GM23248 (cell line): ENCODE data around the gene TEX26. TPM values are rescaled to one million over a fixed set of nuclear protein-coding genes. Genes with fewer than 3 reads are reported as not detected.

Experiments used
- DNase-seq: peaks from one replicate; pipeline ENCODE4 v3.0.0-alpha.2; 2015
- H2AFZ ChIP-seq: fragments of 200-600 bp; sonication (generic); 2 replicates; pipeline ENCODE4 v1.6.1; 2016; ENCODE audit warnings: antibody characterized with exemption
- H3F3A ChIP-seq: fragments of 200-600 bp; sonication (generic); 2 replicates; pipeline ENCODE4 v1.6.1; 2016; ENCODE audit warnings: mild to moderate bottlenecking, antibody characterized with exemption, mixed run types; ENCODE audit not compliant: insufficient read depth
- H3K27ac ChIP-seq: fragments of 200-600 bp; sonication (generic); 2 replicates; pipeline ENCODE4 v1.5.1; 2016; ENCODE audit warnings: mild to moderate bottlenecking
- H3K27me3 ChIP-seq: fragments of 200-600 bp; sonication (generic); replicated peaks from 2 replicates; pipeline ENCODE4 v1.6.1; 2016; ENCODE audit warnings: mild to moderate bottlenecking; ENCODE audit not compliant: insufficient read depth
- H3K36me3 ChIP-seq: fragments of 200-600 bp; sonication (generic); 2 replicates; pipeline ENCODE4 v1.6.1; 2016; ENCODE audit warnings: low read depth, mild to moderate bottlenecking
- H3K4me1 ChIP-seq: fragments of 200-600 bp; sonication (generic); 2 replicates; pipeline ENCODE4 v1.6.1; 2016; ENCODE audit warnings: mild to moderate bottlenecking; ENCODE audit not compliant: insufficient read depth
- H3K4me2 ChIP-seq: fragments of 200-600 bp; sonication (generic); one replicate; pipeline ENCODE4 v1.6.1; 2016; ENCODE audit warnings: mild to moderate bottlenecking; ENCODE audit not compliant: unreplicated experiment
- H3K4me3 ChIP-seq: fragments of 200-600 bp; sonication (generic); 2 replicates; pipeline ENCODE4 v1.5.1; 2016; ENCODE audit warnings: mild to moderate bottlenecking
- H3K79me2 ChIP-seq: fragments of 200-600 bp; sonication (generic); 2 replicates; pipeline ENCODE4 v1.6.1; 2016; ENCODE audit warnings: mild to moderate bottlenecking; ENCODE audit not compliant: insufficient read depth
- H3K9ac ChIP-seq: fragments of 200-600 bp; sonication (generic); 2 replicates; pipeline ENCODE4 v1.6.1; 2016; ENCODE audit warnings: mild to moderate bottlenecking
- H3K9me2 ChIP-seq: fragments of 200-600 bp; sonication (generic); 2 replicates; pipeline ENCODE4 v1.6.1; 2016; ENCODE audit warnings: mixed run types, mild to moderate bottlenecking, moderate library complexity; ENCODE audit not compliant: insufficient read depth
- H3K9me3 ChIP-seq: fragments of 200-600 bp; sonication (generic); one replicate; pipeline ENCODE4 v1.6.1; 2017; ENCODE audit warnings: low read depth
- H4K20me1 ChIP-seq: fragments of 200-600 bp; sonication (generic); 2 replicates; pipeline ENCODE4 v1.6.0; 2016; ENCODE audit not compliant: insufficient read depth
- EZH2 ChIP-seq: fragments of 200-600 bp; sonication (generic); IDR thresholded peaks from 2 replicates; pipeline ENCODE4 v1.6.1; 2018; ENCODE audit warnings: antibody characterized with exemption, mild to moderate bottlenecking; ENCODE audit not compliant: insufficient read depth, poor library complexity, severe bottlenecking
- EZH2phosphoT487 ChIP-seq: fragments of 200-600 bp; sonication (generic); IDR thresholded peaks from 2 replicates; pipeline ENCODE4 v1.6.1; 2018; ENCODE audit warnings: antibody characterized with exemption, moderate library complexity, mild to moderate bottlenecking, low read depth; ENCODE audit not compliant: insufficient read depth
- WGBS, 2 experiments: methylation state at CpG; one replicate each; pipeline ENCODE4 v1.1.6; 2015 to 2017; ENCODE audit warnings: low lambda C conversion rate in 2 of 2, low coverage in 1 of 2; ENCODE audit errors: missing lambda C conversion rate in 2 of 2; 5-methylcytosine and 5-hydroxymethylcytosine counted together
- in situ Hi-C: fragments of 300-500 bp; cut with MboI; formaldehyde crosslinking; loops from 2 replicates; pipeline ENCODE4 v1.15.0; 2020
- polyA plus RNA-seq: library from polyadenylated mRNA; unstranded; fragments of >200 nt; fragmentation: Nextera tagmentation; extraction: Ambion mirVana; gene quantifications from 2 replicates; pipeline ENCODE4 v1.2.1, GENCODE V29; 2016
- total RNA-seq: library from RNA; depleted of rRNA; stranded (reverse); fragments of >200 nt; shearing (Covaris generic); gene quantifications from 2 replicates; pipeline ENCODE4 v1.2.3, GENCODE V29; 2014; rRNA removed

TEX26 gene
- total RNA-seq: 0.22 TPM in 1 of 2 replicates, not detected in the other
- polyA plus RNA-seq: not detected in 2 replicates

GRCh38 chr13:30932481-30933353 is at the start of gene TEX26:
Gene TEX26 (plus strand): TSS chr13:30932656. CDS start chr13:30932716, 60 bp downstream.
- TF ChIP-seq EZH2: no peak
- no peak for TF ChIP-seq EZH2phosphoT487
- Histone ChIP-seq H3K27ac (no peak within 1 kb of the TSS), H3K4me3 (no peak within 1 kb of the TSS), H3K36me3 (no peaks in the 10 kb centered on the region), H3K27me3 (peaks cover 6% of the 10 kb centered on the region; the same call in 1 of the 2 replicates), H3K4me2 (no peak within 1 kb of the TSS), H3F3A (peaks cover 35% of the 10 kb centered on the region; the same call in 1 of the 2 replicates), H3K9ac (no peak within 1 kb of the TSS), H3K9me2 (no peaks in the 10 kb centered on the region), H3K79me2 (no peaks in the 10 kb centered on the region), H4K20me1 (no peaks in the 10 kb centered on the region), H3K4me1 (no peaks in the 10 kb centered on the region), H3K9me3 (no peaks in the 10 kb centered on the region), H2AFZ (no peak within 1 kb of the TSS)
- no peak for DNase-seq
- in situ Hi-C loops: no loop called here
- 36 to 38% methylated on average over 32 of the region's 32 CpGs for WGBS, 2 experiments

- H3K36me3 ChIP-seq: no peaks in the 10 kb centered on the region
- H4K20me1 ChIP-seq: no peaks in the 10 kb centered on the region
- H3K9me3 ChIP-seq: no peaks in the 10 kb centered on the region
- WGBS, 2 experiments: 86% methylated on average over 13 of the region's 13 CpGs
- DNase-seq: no peak
- H3K27me3 ChIP-seq: no peaks in the 10 kb centered on the region
- H3K4me3 ChIP-seq: no peak overlapping the region
- no peaks in the 10 kb centered on the region for H3K79me2 ChIP-seq
- in situ Hi-C loops: no loop called here
- H3K9me2 ChIP-seq: no peaks in the 10 kb centered on the region
- H2AFZ ChIP-seq: no peak overlapping the region
- TF ChIP-seq EZH2: no peak
- TF ChIP-seq EZH2phosphoT487: no peak
- no peak overlapping the region for H3K27ac ChIP-seq
- no peak overlapping the region for H3K4me2 ChIP-seq
- H3K4me1 ChIP-seq: peaks cover 33% of the 10 kb centered on the region
- no peak overlapping the region for H3K9ac ChIP-seq
- peaks cover 34% of the 10 kb centered on the region for H3F3A ChIP-seq
These were observed 49.3 kb upstream of the TEX26 start for GRCh38 chr13:30882996-30883766.

GRCh38 chr13:30884543-30884942 is 47.9 kb upstream of the TEX26 start:
- H3K4me1 ChIP-seq: peaks cover 31% of the 10 kb centered on the region
- TF ChIP-seq EZH2: no peak
- TF ChIP-seq EZH2phosphoT487: no peak
- H3K9me3 ChIP-seq: no peaks in the 10 kb centered on the region
- no peaks in the 10 kb centered on the region for H4K20me1 ChIP-seq
- DNase-seq: no peak
- peaks cover 22% of the 10 kb centered on the region for H3F3A ChIP-seq
- H3K27ac ChIP-seq: no peak overlapping the region
- no peaks in the 10 kb centered on the region for H3K9me2 ChIP-seq
- H3K4me2 ChIP-seq: no peak overlapping the region
- no peak overlapping the region for H3K4me3 ChIP-seq
- H3K79me2 ChIP-seq: no peaks in the 10 kb centered on the region
- WGBS, 2 experiments: 94 to 98% methylated on average over 5 of the region's 5 CpGs
- no peak overlapping the region for H3K9ac ChIP-seq
- no peaks in the 10 kb centered on the region for H3K36me3 ChIP-seq
- H3K27me3 ChIP-seq: no peaks in the 10 kb centered on the region
- in situ Hi-C loops: no loop called here
- no peak overlapping the region for H2AFZ ChIP-seq

GRCh38 chr13:30889196-30889690 is 43.2 kb upstream of the TEX26 start:
- H3K9me3 ChIP-seq: no peaks in the 10 kb centered on the region
- no peak overlapping the region for H3K4me3 ChIP-seq
- H3K4me1 ChIP-seq: peaks cover 13% of the 10 kb centered on the region
- no peaks in the 10 kb centered on the region for H3K27me3 ChIP-seq
- in situ Hi-C loops: no loop called here
- H3K9me2 ChIP-seq: no peaks in the 10 kb centered on the region
- no peaks in the 10 kb centered on the region for H4K20me1 ChIP-seq
- no peak for DNase-seq
- TF ChIP-seq EZH2phosphoT487: no peak
- TF ChIP-seq EZH2: no peak
- H3K36me3 ChIP-seq: no peaks in the 10 kb centered on the region
- no peaks in the 10 kb centered on the region for H3K79me2 ChIP-seq
- H3K9ac ChIP-seq: no peak overlapping the region
- WGBS, 2 experiments: 89 to 95% methylated on average over 3 of the region's 3 CpGs
- H3K27ac ChIP-seq: no peak overlapping the region
- H2AFZ ChIP-seq: no peak overlapping the region
- no peaks in the 10 kb centered on the region for H3F3A ChIP-seq
- H3K4me2 ChIP-seq: no peak overlapping the region
